LNCaP clone FGC (cell line): Measurements from ENCODE around the gene ZDHHC9.

Source experiments
- DNase-seq: peaks from one replicate; pipeline ENCODE4 v3.0.0-alpha.2; 2011; ENCODE audit warnings: low read depth
- H3K4me3 ChIP-seq: 2 replicates; pipeline ENCODE4 v1.5.1; 2011; ENCODE audit warnings: mild to moderate bottlenecking, low read depth, low read length, control low read depth
- TF ChIP-seq, protein P1 (sequence below): IDR thresholded peaks from 2 replicates; pipeline ENCODE4 v1.5.1; 2012; ENCODE audit warnings: mild to moderate bottlenecking; ENCODE audit not compliant: control insufficient read depth, insufficient read depth; ENCODE audit errors: extremely low read depth

Gene ZDHHC9

DNA sequence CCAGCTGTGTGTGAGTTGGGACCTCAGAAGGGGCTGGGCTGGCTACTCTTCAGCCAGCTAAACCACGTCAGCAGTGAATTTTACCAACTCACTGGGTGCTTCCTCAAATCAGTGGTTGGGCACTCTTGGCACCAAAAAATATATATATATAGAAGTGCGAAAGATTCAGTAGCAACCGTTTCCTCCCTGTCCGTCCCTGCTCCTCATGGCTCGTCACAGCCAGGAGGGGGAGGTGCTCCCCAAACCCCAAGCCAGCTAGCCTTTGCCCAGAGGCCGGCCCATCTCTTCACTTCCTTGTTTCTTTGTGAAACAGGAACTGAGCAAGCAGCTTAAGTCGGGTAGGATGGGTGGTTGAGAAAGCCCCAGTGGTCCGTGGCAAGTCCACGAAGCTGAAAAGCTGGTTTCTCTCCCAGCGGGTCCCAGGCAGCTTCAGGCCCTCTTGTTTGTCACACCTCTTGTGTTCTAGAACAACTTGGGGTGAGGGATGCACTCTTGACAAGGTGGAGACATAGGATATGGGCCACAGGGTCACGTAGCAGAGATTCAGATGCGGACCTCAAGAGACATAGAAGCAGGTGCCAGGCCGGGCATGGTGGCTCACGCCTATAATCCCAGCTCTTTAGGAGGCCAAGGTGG, 70.8 kb downstream of the ZDHHC9 start:
- DNase-seq = no peak
- TF ChIP-seq, protein P1, sequence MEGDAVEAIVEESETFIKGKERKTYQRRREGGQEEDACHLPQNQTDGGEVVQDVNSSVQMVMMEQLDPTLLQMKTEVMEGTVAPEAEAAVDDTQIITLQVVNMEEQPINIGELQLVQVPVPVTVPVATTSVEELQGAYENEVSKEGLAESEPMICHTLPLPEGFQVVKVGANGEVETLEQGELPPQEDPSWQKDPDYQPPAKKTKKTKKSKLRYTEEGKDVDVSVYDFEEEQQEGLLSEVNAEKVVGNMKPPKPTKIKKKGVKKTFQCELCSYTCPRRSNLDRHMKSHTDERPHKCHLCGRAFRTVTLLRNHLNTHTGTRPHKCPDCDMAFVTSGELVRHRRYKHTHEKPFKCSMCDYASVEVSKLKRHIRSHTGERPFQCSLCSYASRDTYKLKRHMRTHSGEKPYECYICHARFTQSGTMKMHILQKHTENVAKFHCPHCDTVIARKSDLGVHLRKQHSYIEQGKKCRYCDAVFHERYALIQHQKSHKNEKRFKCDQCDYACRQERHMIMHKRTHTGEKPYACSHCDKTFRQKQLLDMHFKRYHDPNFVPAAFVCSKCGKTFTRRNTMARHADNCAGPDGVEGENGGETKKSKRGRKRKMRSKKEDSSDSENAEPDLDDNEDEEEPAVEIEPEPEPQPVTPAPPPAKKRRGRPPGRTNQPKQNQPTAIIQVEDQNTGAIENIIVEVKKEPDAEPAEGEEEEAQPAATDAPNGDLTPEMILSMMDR = no peak
- H3K4me3 ChIP-seq = no peak overlapping the region

DNA sequence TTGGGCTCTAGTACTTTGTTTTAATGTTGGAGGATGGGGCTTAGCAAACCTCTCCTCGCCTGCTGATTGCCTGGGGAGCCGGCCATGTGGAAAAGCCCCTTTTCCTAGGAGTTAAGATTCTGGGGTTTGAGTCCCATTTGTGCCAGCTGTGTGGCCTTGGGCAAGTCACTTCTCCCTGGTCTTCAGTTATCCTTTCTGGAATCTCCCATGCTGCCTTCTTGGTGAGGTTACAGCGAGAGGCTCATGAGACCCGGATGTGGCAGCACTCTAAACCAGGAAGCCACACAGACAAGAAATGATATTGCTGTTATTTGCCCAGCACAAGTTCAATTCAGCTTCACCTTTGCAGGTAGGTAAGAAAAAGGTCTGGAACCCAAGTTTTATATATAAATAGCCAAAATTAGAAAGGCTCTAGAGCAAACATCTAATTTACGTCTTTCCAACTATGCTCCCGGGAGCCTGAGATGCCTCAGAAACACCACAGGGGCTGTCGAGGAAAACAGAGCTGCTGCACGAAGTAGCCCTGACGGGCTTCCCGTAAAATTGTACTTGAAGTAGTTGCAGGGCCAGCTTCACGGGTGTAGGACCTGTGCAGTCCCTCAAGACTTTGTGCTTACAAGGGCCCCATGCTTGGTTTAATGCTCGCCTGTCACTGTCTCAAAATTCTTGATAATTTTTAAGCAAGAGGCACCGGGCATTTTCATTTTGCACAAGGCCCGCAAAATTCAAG, 72.3 kb downstream of the ZDHHC9 start:
- no peak overlapping the region for H3K4me3 ChIP-seq
- TF ChIP-seq, protein P1 = no peak
- DNase-seq = no peak

DNA sequence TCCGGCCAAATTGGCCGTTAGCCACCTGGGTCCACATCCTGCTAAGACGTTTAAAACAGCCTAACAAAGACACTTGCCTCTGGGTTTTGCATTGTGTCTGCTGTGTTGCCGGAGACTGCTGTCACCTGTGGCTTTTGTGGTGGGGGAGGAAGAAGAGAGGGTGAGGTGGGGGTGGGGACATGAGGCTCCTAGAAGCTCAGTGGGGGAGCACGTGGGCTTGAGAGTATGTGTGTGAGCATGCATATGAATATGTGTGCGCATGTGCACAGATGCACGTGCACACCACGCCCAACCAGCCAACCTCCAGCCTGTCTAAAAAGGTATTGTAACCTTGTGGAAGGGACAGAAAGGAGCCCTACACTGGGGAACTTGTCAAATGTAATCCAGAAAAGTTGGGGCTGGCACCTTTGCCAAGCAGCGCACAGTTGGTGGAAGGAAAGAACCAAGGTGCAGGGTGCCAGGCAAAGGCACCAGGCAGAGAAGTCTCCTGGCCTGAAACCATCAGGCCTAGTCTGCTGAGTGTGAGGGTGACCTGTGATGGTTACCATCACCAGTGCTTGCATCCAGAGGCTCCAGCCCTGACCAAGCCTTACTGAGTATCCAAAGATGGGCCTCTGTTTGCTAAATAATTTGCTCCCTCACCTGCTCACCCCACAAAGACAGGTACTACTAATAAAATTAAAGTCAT, 74.1 kb downstream of the ZDHHC9 start:
- TF ChIP-seq, protein P1 = no peak
- H3K4me3 ChIP-seq = no peak overlapping the region
- no peak for DNase-seq

DNA sequence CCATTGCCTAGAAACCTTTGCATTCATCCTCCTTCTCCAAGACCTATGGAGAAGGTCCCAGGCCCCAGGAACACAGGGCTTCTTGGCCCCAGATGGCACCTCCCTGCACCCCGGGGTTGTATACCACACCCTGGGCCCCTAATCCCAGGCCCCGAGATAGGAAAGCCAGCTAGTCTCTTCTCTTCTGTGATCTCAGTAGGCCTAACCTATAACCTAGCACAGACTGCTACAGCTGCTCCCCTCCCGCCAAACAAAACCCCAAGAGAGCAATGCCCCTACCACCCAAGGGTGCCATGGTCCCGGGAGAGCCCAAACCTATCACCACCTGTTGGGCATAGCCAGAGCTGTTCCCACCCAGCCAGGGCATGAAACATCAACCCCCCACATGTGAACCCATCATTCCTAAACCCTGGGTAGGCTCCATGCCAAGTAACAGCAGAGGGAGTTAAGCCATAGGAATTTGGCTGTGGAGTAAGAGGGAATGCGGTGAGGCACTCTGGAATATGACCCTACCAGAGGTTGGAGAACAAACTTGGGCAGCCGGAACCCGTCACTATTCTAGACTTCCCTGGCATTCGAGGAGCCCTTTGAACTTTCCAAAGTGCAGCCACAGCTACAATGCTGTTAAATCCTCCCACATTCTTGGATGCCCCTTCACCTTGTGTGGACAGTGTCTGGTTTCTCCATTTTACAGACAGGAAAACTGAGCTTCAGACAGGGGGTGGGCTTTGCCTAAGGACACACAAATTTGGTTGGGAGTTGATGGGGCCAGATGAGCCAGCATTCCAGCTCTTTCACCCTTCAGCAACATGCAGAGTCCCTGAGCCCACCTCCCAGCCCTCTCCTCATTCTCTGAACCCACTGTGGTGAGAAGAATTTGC, 74.9 kb downstream of the ZDHHC9 start:
- H3K4me3 ChIP-seq = no peak overlapping the region
- TF ChIP-seq, protein P1 = no peak
- no peak for DNase-seq

DNA sequence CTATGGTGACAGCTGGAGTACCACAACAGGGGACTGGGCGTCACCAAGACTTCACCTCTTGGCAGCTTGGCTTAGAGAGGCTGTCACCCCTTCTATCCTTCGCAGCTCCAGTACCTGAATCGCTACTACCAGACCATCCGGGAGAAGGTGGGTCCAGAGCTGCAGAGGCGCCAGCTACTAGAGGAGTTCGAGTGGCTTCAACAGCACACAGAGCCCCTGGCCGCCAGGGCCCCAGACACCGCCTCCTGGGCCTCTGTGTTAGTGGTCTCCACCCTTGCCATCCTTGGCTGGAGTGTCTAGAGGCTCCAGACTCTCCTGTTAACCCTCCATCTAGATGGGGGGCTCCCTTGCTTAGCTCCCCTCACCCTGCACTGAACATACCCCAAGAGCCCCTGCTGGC, 75.5 kb downstream of the ZDHHC9 start:
- TF ChIP-seq, protein P1 = no peak
- no peak for DNase-seq
- H3K4me3 ChIP-seq = no peak overlapping the region

DNA sequence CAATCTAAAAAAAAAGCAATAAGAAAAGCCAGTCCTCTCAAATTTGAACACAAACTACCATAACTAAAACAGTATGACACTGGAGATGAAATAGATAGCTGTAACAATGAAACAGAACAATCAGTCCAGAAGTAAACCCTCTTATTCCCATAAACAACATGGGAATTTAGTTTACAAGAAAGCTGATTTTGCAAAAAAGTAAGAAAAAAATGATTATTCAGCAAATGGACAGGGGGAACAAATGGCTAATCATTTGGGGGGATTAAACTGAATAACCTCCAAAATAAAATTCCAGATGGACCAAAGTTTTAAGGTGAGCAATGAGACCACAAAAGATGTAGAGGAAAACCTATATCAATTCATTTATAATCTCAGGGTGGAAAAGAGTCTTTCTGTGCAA, 80.0 kb downstream of the ZDHHC9 start:
- no peak for DNase-seq
- TF ChIP-seq, protein P1 = no peak
- no peak overlapping the region for H3K4me3 ChIP-seq
